Cardiac muscle cell (in vitro differentiated cells and primary cell): ENCODE measurements around the gene PDZD2. TPM values are rescaled to one million over a fixed set of nuclear protein-coding genes. Genes with fewer than 3 reads are reported as not detected.
A peak's percentile ranks its signal among the peaks of the same experiment; 100 is the strongest.

Experiments
- DNase-seq, 2 donors: peaks; one replicate each; pipeline versions ENCODE4 v3.0.0 to v3.0.0-alpha.2; 2010 to 2017; ENCODE audit warnings: low read depth in 1 of 2, low spot score in 1 of 2
- H3K27ac ChIP-seq: fragments of 200-600 bp; sonication (generic); 2 replicates; pipeline ENCODE4 v1.5.1; 2016
- H3K27me3 ChIP-seq: fragments of 200-600 bp; sonication (generic); 2 replicates; pipeline ENCODE4 v1.6.0; 2016; ENCODE audit warnings: control low read depth
- H3K36me3 ChIP-seq: fragments of 200-600 bp; sonication (generic); 2 replicates; pipeline ENCODE4 v1.5.1; 2016; ENCODE audit warnings: control low read depth
- H3K4me1 ChIP-seq: fragments of 200-600 bp; sonication (generic); 2 replicates; pipeline ENCODE4 v1.8.1; 2017; ENCODE audit warnings: low read depth, mild to moderate bottlenecking, mixed run types
- H3K4me3 ChIP-seq: fragments of 200-600 bp; sonication (generic); 2 replicates; pipeline ENCODE4 v1.5.1; 2016; ENCODE audit warnings: mild to moderate bottlenecking
- H3K9me3 ChIP-seq: fragments of 200-600 bp; sonication (generic); 2 replicates; pipeline ENCODE4 v1.5.1; 2017; ENCODE audit warnings: low read depth, mild to moderate bottlenecking, control low read depth
- polyA plus RNA-seq: library from polyadenylated mRNA; unstranded; fragments of >200 nt; fragmentation: Nextera tagmentation; extraction: Ambion mirVana; gene quantifications from 2 replicates; pipeline ENCODE4 v1.2.1, GENCODE V29; 2016
- total RNA-seq: library from RNA; depleted of rRNA; stranded (reverse); fragments of >200 nt; gene quantifications from 2 replicates; pipeline ENCODE4 v1.2.3, GENCODE V29; 2016
- TF ChIP-seq, protein P1 (sequence below): IDR thresholded peaks from 2 replicates; pipeline ENCODE4 v1.5.1; 2012; ENCODE audit warnings: low read depth, mild to moderate bottlenecking, low read length

The PDZD2 gene
- total and polyA plus RNA-seq, 2 experiments from 2014 or later, result 3.0 to 3.5 TPM

DNA sequence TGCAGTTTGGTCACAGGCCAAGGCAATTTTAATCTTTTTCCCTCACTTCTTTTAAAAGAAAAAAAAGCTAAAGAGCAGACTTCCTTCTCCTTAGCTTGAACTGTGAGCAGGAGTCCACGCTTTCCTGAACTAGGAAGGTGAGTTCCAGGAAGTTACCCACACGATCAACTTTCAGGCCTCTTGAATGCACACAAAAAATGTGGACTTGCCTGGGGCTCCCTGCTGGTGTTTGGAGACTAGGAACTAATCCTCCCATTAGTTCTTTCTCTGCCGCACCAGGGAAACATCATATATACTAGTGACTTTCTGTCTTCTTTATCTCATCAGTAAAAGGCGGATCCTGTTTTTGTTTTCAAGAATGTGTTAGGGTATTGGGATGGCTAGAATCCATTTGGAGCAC, 295.2 kb downstream of the PDZD2 start:
- DNase-seq, result no peak
- H3K36me3 ChIP-seq, result no peaks in the 10 kb centered on the region
- no peaks in the 10 kb centered on the region for H3K27me3 ChIP-seq
- H3K4me3 ChIP-seq, result no peak overlapping the region
- no peaks in the 10 kb centered on the region for H3K4me1 ChIP-seq
- no peaks in the 10 kb centered on the region for H3K9me3 ChIP-seq
- no peak overlapping the region for H3K27ac ChIP-seq
- TF ChIP-seq, protein P1, sequence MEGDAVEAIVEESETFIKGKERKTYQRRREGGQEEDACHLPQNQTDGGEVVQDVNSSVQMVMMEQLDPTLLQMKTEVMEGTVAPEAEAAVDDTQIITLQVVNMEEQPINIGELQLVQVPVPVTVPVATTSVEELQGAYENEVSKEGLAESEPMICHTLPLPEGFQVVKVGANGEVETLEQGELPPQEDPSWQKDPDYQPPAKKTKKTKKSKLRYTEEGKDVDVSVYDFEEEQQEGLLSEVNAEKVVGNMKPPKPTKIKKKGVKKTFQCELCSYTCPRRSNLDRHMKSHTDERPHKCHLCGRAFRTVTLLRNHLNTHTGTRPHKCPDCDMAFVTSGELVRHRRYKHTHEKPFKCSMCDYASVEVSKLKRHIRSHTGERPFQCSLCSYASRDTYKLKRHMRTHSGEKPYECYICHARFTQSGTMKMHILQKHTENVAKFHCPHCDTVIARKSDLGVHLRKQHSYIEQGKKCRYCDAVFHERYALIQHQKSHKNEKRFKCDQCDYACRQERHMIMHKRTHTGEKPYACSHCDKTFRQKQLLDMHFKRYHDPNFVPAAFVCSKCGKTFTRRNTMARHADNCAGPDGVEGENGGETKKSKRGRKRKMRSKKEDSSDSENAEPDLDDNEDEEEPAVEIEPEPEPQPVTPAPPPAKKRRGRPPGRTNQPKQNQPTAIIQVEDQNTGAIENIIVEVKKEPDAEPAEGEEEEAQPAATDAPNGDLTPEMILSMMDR, result no peak

DNA sequence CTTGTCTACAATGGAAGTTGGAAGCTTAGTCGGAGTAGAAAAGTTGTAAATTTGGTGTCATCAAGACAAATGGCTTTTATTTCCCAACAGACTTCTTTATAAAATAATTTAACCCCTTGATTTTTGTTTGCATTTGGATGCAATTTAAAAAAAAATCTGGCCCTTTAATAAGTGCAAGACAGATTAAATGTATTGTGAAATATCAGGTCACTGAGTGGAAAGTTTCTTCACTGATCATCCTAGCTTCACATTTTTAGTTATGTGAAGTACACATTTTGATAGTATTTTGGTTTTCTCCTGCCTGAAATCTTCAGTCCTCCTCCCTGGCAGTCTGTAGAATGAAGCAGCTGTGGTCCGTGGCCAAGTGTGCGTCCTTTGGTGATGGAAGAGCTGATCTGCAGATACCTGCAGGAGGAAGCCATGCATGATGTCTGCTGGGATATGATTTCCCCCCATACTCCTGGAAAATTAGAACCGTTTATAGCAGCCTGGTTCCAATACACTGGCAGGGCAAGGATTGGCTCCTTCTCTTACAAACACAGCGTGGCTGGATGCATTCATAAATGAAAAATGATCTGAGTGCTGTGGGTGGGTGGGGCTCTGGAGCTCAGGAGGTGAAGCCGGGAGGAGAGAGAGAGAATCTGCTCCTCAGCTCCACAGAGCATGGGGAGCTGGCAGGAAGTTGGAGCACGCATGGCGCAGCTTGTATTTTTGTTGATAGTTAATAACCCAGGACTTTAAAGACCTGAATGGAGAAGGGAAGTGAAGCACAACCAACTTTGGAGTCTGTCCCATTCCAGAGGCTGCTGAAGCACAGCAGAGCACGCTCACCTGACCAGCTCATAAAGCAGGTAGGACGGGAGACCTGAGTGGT, 296.8 kb downstream of the PDZD2 start:
- TF ChIP-seq, protein P1, result no peak
- peak in 1 of 2 donors; percentile 58 for DNase-seq

DNA sequence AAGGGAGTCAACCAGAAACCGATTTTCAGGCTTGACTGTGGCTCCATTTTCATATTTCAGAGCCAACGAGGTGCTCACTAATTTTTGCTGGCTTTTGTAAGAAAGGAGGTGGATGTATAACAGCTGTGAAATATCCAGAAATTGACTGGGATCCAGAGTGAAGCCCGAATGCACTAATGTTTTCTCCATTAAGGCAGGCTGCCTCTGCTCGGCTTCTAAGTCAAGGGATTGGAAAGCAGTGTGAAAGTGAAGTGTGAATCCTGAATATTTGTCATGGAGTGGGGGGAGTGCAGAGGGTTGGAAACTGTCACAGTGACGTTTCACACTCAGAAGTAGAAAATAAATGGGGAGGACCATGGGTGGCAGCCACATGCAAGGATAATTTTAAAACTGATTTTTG, 297.8 kb downstream of the PDZD2 start:
- no peaks in the 10 kb centered on the region for H3K27me3 ChIP-seq
- peak in 1 of 2 donors; percentile 46 for DNase-seq
- TF ChIP-seq, protein P1, result no peak
- no peak overlapping the region for H3K27ac ChIP-seq
- H3K9me3 ChIP-seq, result no peaks in the 10 kb centered on the region
- no peak overlapping the region for H3K4me3 ChIP-seq
- no peaks in the 10 kb centered on the region for H3K4me1 ChIP-seq
- H3K36me3 ChIP-seq, result no peaks in the 10 kb centered on the region

More for the DNA sequence above, 296.8 kb downstream of the PDZD2 start:
- Histone ChIP-seq H3K9me3 (no peaks in the 10 kb centered on the region), H3K4me1 (no peaks in the 10 kb centered on the region), H3K4me3 (no peak overlapping the region), H3K36me3 (no peaks in the 10 kb centered on the region), H3K27ac (no peak overlapping the region), H3K27me3 (no peaks in the 10 kb centered on the region)

DNA sequence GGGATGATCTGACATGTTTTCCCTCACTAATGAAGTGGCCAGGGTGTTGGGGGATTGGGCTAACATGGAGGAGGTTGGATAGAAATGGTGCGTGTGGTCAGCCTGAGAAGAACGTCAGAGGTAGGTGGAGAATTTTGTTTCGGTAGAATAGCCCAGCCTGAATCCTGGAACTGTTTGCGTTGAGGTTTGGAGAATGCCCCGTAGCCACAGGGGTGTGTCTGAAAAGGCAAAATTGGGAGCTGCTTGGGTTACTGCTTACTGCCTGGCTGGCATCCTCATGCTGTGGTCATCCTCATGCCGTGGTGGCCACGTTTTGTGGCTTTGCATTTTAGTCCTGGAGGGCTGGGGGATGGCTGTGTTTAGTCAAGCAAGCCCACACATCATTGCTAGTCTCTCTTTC, 298.3 kb downstream of the PDZD2 start:
- H3K4me1 ChIP-seq, result no peaks in the 10 kb centered on the region
- DNase-seq, result no peak
- no peaks in the 10 kb centered on the region for H3K36me3 ChIP-seq
- H3K9me3 ChIP-seq, result no peaks in the 10 kb centered on the region
- no peak overlapping the region for H3K27ac ChIP-seq
- TF ChIP-seq, protein P1, result no peak
- H3K27me3 ChIP-seq, result no peaks in the 10 kb centered on the region
- H3K4me3 ChIP-seq, result no peak overlapping the region

DNA sequence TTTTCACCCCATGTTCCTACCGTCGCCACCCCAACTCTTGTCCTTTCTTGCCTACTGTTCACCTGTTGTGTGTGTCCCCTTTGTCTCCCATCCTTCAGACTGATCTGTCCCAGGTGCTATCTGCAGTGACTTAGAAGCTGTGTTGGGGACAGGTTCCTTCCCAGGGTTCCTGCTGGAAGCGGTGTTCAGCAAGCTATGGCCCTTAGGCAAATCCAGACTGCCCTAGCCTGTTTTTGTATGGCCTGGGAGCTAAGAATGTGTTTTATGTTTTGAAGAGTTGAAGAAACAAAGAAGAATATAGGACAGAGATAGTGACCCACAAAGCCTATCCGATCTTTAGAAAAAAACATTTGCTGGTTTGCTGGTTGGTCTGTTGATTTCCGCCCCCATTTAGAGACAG, 298.8 kb downstream of the PDZD2 start:
- no peak for DNase-seq
- TF ChIP-seq, protein P1, result no peak
- H3K27me3 ChIP-seq, result no peaks in the 10 kb centered on the region
- H3K9me3 ChIP-seq, result no peaks in the 10 kb centered on the region
- no peak overlapping the region for H3K27ac ChIP-seq
- no peaks in the 10 kb centered on the region for H3K36me3 ChIP-seq
- H3K4me3 ChIP-seq, result no peak overlapping the region
- H3K4me1 ChIP-seq, result no peaks in the 10 kb centered on the region
